NT2/D1 (cell line): ENCODE measurements around the gene GGTLC1.
"Not testable (repeated sequence)": the region's sequence is repeated elsewhere in the genome, so short reads cannot be mapped to it uniquely, and the experiment has no call there.

Experiments
- DNase-seq: peaks from one replicate; pipeline ENCODE4 v3.0.0-alpha.2; 2011; ENCODE audit warnings: low read depth, low spot score
- H3K27me3 ChIP-seq: 2 replicates; pipeline ENCODE4 v1.6.0; 2011; ENCODE audit warnings: mild to moderate bottlenecking; ENCODE audit not compliant: insufficient read length, insufficient read depth
- H3K36me3 ChIP-seq: 2 replicates; pipeline ENCODE4 v1.6.1; 2011; ENCODE audit warnings: mild to moderate bottlenecking, low read length, mixed read lengths; ENCODE audit not compliant: insufficient read depth, insufficient read length
- H3K4me1 ChIP-seq: 2 replicates; pipeline ENCODE4 v1.5.1; 2011; ENCODE audit not compliant: insufficient read depth, insufficient read length
- H3K4me3 ChIP-seq: 2 replicates; pipeline ENCODE4 v1.5.1; 2011; ENCODE audit warnings: low read depth; ENCODE audit not compliant: insufficient read length
- H3K9ac ChIP-seq: 2 replicates; pipeline ENCODE4 v1.6.0; 2011; ENCODE audit warnings: low read depth; ENCODE audit not compliant: insufficient read length
- H3K9me3 ChIP-seq: 2 replicates; pipeline ENCODE4 v1.5.1; 2011; ENCODE audit warnings: mild to moderate bottlenecking, low read length; ENCODE audit not compliant: insufficient read depth
- SUZ12 ChIP-seq: IDR thresholded peaks from 2 replicates; pipeline ENCODE4 v1.6.1; 2011; ENCODE audit not compliant: insufficient read length, insufficient read depth; ENCODE audit errors: extremely low read depth
- YY1 ChIP-seq: IDR thresholded peaks from 2 replicates; pipeline ENCODE4 v1.6.1; 2011; ENCODE audit not compliant: insufficient read length, insufficient read depth
- ZNF274 ChIP-seq: IDR thresholded peaks from 2 replicates; pipeline ENCODE4 v1.6.1; 2011; ENCODE audit warnings: mild to moderate bottlenecking, low read depth, low read length

GGTLC1 gene

DNA sequence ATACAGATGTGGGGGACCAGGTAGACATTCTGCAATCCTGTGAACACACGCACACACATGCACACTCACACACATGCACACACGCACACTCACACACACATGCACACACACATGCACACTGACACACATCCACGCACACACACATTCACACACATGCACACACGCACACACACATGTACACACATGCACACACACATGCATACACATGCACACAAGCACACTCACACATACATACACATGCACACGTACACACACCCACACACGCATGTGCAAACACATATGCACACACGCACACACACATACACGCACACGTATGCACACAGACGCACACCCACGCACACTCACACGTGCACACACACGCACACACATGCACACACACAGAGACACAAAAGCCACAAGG, 14.3 kb upstream of the GGTLC1 start:
- H3K27me3 ChIP-seq: no peaks in the 10 kb centered on the region
- DNase-seq: no peak
- H3K9ac ChIP-seq: no peak overlapping the region
- TF ChIP-seq YY1 (no peak), ZNF274 (no peak), SUZ12 (no peak)
- no peak overlapping the region for H3K4me3 ChIP-seq
- no peaks in the 10 kb centered on the region for H3K9me3 ChIP-seq
- no peaks in the 10 kb centered on the region for H3K36me3 ChIP-seq
- H3K4me1 ChIP-seq: no peaks in the 10 kb centered on the region

DNA sequence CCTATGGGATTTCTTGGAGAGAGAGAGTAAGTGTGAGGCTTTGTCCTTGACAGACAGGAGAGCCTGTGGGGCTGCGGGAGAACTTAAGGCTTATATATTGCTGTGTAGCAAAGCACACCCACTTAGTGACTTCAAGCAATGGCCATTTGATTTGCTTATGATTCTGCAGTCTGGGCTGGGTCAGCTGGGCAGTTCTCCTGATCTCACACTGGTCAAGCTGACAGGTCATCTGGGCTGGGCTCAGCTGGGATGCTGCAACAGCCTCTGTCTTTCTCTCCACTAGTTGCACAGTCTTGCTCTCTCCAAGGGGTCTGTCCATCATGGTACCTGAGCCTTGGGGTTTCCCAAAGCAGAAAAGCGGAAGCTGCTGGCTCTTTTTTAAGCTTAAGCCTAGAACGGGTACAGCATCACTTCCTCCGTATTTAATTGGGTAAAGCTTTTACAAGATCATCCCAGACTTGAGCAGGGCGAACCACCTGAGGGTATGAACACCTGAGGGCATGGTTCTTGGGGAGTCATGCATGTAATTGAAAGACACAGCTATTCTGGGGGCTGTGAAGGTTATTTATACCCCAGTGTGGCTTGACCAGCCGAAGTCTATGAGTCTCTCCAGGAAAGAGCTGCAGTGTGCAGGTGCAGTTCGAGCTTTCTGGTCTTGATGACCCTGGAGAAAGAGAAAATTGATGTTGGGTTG, 13.3 kb upstream of the GGTLC1 start:
- no peak for TF ChIP-seq SUZ12
- Histone ChIP-seq H3K27me3 (no peaks in the 10 kb centered on the region), H3K9me3 (no peaks in the 10 kb centered on the region), H3K4me3 (no peak overlapping the region), H3K36me3 (no peaks in the 10 kb centered on the region), H3K4me1 (no peaks in the 10 kb centered on the region), H3K9ac (no peak overlapping the region)
- DNase-seq: no peak

DNA sequence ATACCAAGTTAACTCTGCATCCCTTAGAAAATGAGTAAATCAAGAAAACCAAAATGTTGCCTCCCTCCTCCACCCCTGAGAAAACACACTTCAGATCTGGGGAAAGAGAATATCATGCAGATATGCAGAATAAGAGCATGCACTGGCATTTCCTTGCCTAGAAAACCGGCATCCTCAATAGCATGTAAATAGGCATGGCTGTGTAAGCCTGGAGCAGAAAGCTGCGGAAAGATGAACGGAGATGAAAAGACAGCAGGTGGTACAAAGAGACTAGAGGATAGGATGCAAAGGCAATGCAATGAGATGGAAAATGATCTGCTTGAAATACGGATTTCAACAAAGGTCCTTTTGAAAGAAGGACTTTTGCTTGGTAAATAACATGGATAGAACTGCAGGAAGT, 10.3 kb upstream of the GGTLC1 start:
- no peak for DNase-seq
- no peak overlapping the region for H3K9ac ChIP-seq
- no peaks in the 10 kb centered on the region for H3K36me3 ChIP-seq
- H3K4me1 ChIP-seq: no peaks in the 10 kb centered on the region
- TF ChIP-seq SUZ12 (no peak), ZNF274 (no peak), YY1 (no peak)
- no peak overlapping the region for H3K4me3 ChIP-seq
- H3K27me3 ChIP-seq: no peaks in the 10 kb centered on the region
- no peaks in the 10 kb centered on the region for H3K9me3 ChIP-seq

DNA sequence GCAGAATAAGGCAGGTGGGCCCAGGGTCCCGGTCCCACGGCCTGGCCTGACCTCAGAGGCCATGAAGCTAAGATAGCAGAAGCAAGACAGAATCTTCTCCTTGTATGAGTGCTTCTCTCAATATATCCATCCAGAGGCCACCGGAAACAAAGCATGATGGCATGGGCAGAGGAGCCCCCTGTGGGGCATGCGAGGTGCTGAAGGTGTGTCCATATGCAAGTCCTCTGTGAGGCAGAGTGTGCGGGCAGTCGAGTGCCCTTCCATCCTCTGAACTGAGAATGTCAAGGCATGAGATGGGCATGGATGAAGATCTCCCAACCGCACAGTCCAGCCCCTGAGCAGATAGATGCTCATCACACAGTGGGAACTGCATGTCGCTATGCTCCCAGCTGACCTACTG, 9.8 kb upstream of the GGTLC1 start:
- Histone ChIP-seq H3K36me3 (no peaks in the 10 kb centered on the region), H3K9ac (no peak overlapping the region), H3K4me3 (no peak overlapping the region), H3K4me1 (no peaks in the 10 kb centered on the region), H3K27me3 (no peaks in the 10 kb centered on the region), H3K9me3 (no peaks in the 10 kb centered on the region)
- DNase-seq: no peak
- TF ChIP-seq YY1: no peak
- TF ChIP-seq ZNF274: no peak
- no peak for TF ChIP-seq SUZ12

DNA sequence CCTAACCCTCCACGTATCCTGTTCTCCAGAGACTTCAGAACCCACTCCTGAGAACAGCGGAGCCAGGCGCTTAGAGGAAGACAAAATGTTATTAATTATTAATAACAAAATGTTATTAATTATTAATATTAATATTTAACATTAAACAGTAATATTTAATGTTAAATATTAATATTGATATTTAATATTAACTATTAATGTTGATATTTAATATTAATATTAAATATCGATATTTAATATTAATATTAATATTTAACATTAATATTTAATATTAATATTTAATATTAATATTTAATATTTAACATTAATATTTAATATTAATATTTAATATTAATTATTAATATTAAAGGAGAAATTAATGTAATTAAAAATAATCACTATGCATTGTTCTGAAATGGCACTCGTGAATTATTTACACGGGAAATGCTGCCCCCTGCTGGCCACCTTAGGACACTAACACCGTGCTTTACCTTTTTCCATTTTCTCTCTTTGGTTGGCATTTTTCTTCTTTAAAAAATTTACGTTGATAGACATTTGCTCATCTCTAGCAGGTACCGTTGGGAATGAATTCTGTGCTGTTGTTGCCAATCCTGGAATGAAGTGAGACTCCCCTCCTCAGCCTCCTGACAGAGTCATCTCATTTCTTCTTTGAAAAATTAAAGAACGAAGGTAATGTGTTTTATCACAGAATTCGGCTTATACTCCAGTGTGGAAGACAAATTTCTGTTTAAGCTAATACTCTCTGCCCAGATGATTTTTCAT, 7.5 kb upstream of the GGTLC1 start:
- Histone ChIP-seq H3K9me3 (no peaks in the 10 kb centered on the region), H3K4me3 (no peak overlapping the region), H3K36me3 (no peaks in the 10 kb centered on the region), H3K27me3 (no peaks in the 10 kb centered on the region), H3K9ac (no peak overlapping the region), H3K4me1 (no peaks in the 10 kb centered on the region)
- DNase-seq: no peak
- TF ChIP-seq SUZ12: no peak
- TF ChIP-seq ZNF274: no peak
- TF ChIP-seq YY1: no peak

DNA sequence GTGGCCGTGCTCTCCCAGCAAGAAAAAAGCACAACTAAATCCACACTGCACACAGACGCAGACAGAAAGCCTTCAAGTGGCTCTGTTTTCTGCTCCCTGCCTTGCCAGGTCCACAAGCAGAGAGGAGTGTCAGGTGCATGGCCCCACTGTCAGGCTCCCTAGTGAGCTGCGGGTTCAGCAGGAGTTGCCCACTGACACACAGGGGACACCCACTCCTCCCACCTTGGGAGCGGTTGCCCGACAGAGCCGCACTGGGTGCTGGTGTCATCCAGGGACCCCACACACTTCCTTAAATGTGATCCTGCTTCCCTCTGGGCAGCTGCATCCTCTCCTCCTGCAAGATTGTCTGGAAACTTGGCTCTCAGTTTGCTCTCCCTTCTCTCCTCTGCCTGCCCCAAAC, 6.7 kb upstream of the GGTLC1 start:
- not testable (repeated sequence) for H3K4me3 ChIP-seq, H3K9me3 ChIP-seq, H3K4me1 ChIP-seq, DNase-seq, H3K36me3 ChIP-seq, H3K9ac ChIP-seq, H3K27me3 ChIP-seq

DNA sequence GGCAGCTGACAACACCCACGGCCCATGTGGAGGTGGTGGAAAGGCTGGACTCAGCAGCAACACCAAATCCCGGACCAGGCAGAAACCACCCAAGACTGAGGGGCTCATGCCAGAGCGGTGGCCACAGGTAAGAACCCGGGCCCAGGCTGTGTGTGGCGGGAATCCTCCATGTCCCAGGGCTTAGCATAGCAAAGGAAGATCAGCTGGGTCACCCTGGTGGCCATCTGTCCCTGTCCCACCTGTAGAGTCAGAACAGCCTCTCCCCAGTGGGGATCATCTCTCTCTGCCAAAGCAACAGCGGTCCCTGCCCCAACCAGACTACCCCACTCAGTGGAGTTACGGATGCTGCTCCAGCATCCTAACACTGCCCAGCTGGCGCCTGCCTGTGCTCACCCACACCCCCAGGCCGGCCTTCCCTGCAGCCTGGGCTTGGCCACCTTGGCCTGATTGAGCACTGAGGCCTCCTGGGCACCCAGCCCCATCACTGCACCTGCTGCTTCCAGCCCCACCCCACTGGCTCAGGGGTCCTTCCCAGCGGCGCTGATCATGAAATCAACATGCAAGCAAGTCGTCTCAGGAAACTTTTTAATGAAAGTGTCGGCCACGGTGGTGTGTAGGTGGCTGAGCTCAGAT, 5.5 kb upstream of the GGTLC1 start:
- not testable (repeated sequence) for H3K4me1 ChIP-seq, H3K36me3 ChIP-seq, DNase-seq, H3K9me3 ChIP-seq, H3K9ac ChIP-seq, H3K4me3 ChIP-seq, H3K27me3 ChIP-seq

DNA sequence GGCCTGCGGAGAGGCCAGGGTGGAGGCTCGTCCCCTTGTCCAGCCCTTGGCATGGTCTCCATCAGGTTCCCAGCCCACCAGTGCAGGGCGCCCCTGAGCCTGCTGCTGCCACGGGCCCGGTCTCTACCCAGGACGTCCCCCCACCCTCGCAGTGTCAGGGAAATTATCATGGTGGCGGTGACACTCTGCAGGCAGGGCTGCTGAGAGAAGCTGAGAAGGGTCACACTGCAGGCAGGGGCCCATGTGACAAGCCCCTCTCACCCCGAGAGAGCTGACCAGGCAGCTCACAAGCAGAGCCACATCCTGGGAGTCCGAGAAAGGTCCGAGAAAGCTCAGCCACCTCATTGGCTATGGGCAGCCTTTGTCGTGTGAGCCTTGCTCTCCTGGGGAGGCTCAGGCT, 4.9 kb upstream of the GGTLC1 start:
- H3K9me3 ChIP-seq, H3K9ac ChIP-seq, DNase-seq, H3K4me1 ChIP-seq, H3K4me3 ChIP-seq, H3K36me3 ChIP-seq, H3K27me3 ChIP-seq: not testable (repeated sequence)

DNA sequence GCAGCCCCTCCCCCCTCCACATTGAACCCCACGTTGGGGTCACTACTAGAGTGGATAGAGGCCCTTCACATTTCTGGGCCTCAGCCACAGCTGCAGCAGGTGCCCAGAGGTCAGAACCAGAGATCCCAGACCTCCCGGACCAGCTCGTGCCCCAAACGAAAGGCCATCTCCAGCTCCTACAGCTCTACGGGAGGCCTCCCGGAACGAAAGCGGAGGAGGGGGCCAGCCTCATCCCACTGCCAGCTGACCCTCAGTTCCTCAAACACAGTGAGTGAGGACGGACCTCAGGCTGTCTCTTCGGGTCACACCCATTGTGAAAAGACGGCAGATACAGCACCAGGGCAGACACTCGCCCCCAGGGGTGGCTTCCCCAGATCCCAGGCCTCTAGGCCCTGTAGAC, 1.7 kb upstream of the GGTLC1 start:
- not testable (repeated sequence) for H3K36me3 ChIP-seq, H3K9me3 ChIP-seq, H3K4me3 ChIP-seq, H3K9ac ChIP-seq, DNase-seq, H3K4me1 ChIP-seq, H3K27me3 ChIP-seq

DNA sequence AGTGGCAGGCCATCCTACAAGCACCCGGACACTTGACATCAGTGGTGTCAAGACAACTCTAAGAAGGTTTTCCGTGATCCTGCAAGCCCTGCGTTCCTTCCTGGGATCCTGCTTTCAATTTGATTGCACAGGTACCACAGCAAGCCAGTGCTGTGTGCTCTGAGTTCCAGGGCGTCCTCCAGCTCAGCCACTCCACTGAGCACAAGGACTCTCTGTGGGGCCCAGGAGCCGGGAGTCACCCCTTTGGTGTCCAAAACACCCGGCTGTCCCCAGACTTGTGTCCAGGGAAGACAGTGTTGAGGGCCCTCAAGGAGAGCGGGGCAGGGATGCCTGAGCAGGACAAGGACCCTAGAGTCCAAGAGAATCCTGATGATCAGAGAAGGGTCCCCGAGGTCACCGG, 387 bp upstream of the GGTLC1 start:
- not testable (repeated sequence) for H3K27me3 ChIP-seq, H3K9me3 ChIP-seq, H3K4me1 ChIP-seq, H3K36me3 ChIP-seq, H3K9ac ChIP-seq, H3K4me3 ChIP-seq, DNase-seq

DNA sequence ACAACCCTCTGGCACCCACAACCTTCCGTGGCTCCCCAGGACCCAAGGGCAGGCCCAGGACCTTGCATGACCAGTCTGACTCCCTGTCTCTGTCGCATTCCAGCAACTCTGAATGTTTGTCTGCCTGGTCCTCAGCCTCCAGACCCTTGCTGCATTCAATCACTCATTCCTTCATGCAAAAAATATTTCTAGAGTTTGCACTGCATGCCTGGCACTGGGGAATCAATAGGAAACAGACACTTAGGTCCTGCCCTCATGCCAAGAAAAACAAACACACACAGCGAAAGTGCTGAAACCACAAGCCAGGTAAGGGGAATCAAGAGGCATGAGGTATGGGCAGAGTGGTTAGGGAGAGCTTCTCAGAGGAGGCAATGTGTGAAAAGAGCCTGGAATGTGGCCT, 1.9 kb downstream of the GGTLC1 start:
- H3K9ac ChIP-seq, DNase-seq, H3K9me3 ChIP-seq, H3K4me1 ChIP-seq, H3K4me3 ChIP-seq, H3K36me3 ChIP-seq, H3K27me3 ChIP-seq: not testable (repeated sequence)
